Adrenal gland (tissue), 12 donors: ENCODE data around the gene RAD51B. TPM values are rescaled to one million over a fixed set of nuclear protein-coding genes. Genes with fewer than 3 reads are reported as not detected.
A peak's percentile ranks its signal among the peaks of the same experiment; 100 is the strongest.

Experiments
- DNase-seq, 7 donors: peaks; one replicate each; pipeline ENCODE4 v3.0.0-alpha.2; 2019 to 2020
- H3K27ac ChIP-seq, 5 donors: fragments of 200-600 bp; sonication (generic) in 4 of 5; 1 replicate in 3 of 5; 2 replicates in 2 of 5; pipeline versions ENCODE4 v1.5.1 to v1.8.0; 2016 to 2020; ENCODE audit warnings: mild to moderate bottlenecking in 1 of 5
- H3K27me3 ChIP-seq: fragments of 200-600 bp; 2 replicates; pipeline ENCODE4 v1.8.0; 2021
- H3K36me3 ChIP-seq, 2 donors: fragments of 200-600 bp; replicated peaks in 1 of 2; 1 replicate in 1 of 2; 2 replicates in 1 of 2; pipeline versions ENCODE4 v1.5.1 to v1.8.0; 2018 to 2022
- H3K4me1 ChIP-seq, 2 donors: fragments of 200-600 bp; replicated peaks in 1 of 2; 1 replicate in 1 of 2; 2 replicates in 1 of 2; pipeline versions ENCODE4 v1.5.1 to v1.8.0; 2018 to 2021
- H3K4me3 ChIP-seq, 4 donors: fragments of 200-600 bp; sonication (generic) in 3 of 4; one replicate each; pipeline ENCODE4 v1.5.1; 2016 to 2018
- H3K9me3 ChIP-seq, 3 donors: fragments of 200-600 bp; sonication (generic) in 1 of 3; replicated peaks in 1 of 3; 1 replicate in 2 of 3; 2 replicates in 1 of 3; pipeline versions ENCODE4 v1.5.1 to v1.8.0; 2016 to 2021
- CTCF ChIP-seq, 6 experiments: fragments of 450-650 bp in 4 of 6; fragments of 200-600 bp in 2 of 6; sonication (generic) in 1 of 6; IDR thresholded peaks; 1 replicate in 5 of 6; 2 replicates in 1 of 6; pipeline versions ENCODE4 v1.5.1 to v1.8.0; 2016 to 2021; ENCODE audit warnings: antibody characterized with exemption in 6 of 6, mild to moderate bottlenecking in 2 of 6, moderate library complexity in 1 of 6
- POLR2A ChIP-seq, 2 donors: fragments of 450-650 bp; IDR thresholded peaks; one replicate each; pipeline ENCODE4 v1.6.1; 2017; ENCODE audit warnings: antibody characterized with exemption in 2 of 2, mild to moderate bottlenecking in 2 of 2, moderate library complexity in 1 of 2
- WGBS, 4 donors: extraction: QIAGEN DNeasy Blood & Tissue Kit in 2 of 4; methylation state at CpG; one replicate each; pipeline versions ENCODE4 v1.1.5 to v1.1.7; 2013 to 2017; 5-methylcytosine and 5-hydroxymethylcytosine counted together
- intact Hi-C, 2 donors: fragments of 100-400 bp; cut with DNase I; formaldehyde crosslinking; loops; one replicate each; pipeline versions ENCODE4 v1.14.1 to v1.15.0; 2022 to 2023
- polyA plus RNA-seq, 3 donors: library from polyadenylated mRNA; stranded (reverse); fragments of 200-250 nt in 2 of 3; fragments of 350-450 nt in 1 of 3; fragmentation: Illumina TruSeq in 1 of 3; extraction: RNeasy Lipid Tissue Mini Kit (QIAGEN cat#74804) in 1 of 3; gene quantifications; one replicate each; pipeline ENCODE4 v1.2.3, GENCODE V29; 2013 to 2014
- total RNA-seq, 9 donors: library from RNA; depleted of rRNA in 4 of 9; stranded (reverse); fragments of >200 nt in 4 of 9; fragments of 120-200 nt in 1 of 9; fragmentation: NEBNext Ultra II Directional in 1 of 9; extraction: Animal tissue kit (Norgen Biotek cat#: 25700) in 1 of 9; gene quantifications; one replicate each; pipeline versions ENCODE4 v1.1.0 to v1.2.4, GENCODE V29; 2013 to 2023
- donor health status: healthy with polysubstance abuse.
- donor health status: Bipolar disorder and iron deficiency.
- donor health status: DM: yes; HTN: yes; CAD: no.
- donor health status: DM: no; HTN: no; CAD: no.
- donor health status: DM: no; HTN: no; CAD: no.
- donor health status: DM: yes; HTN: yes; CAD: no.

The RAD51B gene
- total and polyA plus RNA-seq, 12 donors: 2.3 to 24.6 (median 12.4) TPM

GRCh38 chr14:68583548-68584280 lies 764.1 kb downstream of the RAD51B start:
- H3K27ac ChIP-seq: no peak overlapping the region
- DNase-seq: no peak
- no peaks in the 10 kb centered on the region for H3K4me1 ChIP-seq
- H3K9me3 ChIP-seq: no peaks in the 10 kb centered on the region
- H3K4me3 ChIP-seq: no peak overlapping the region
- no peaks in the 10 kb centered on the region for H3K27me3 ChIP-seq
- TF ChIP-seq CTCF (IDR thresholded peaks at IDR 0.05) (no peak), POLR2A (IDR thresholded peaks at IDR 0.05) (no peak)
- 73 to 79% (median 77%) methylated on average over 3 to 13 of the region's 13 CpGs for WGBS, 4 donors
- no peaks in the 10 kb centered on the region for H3K36me3 ChIP-seq
- intact Hi-C loops: no loop called here

- WGBS, 4 donors: 94 to 98% (median 96%) methylated on average over 2 to 4 of the region's 4 CpGs
- H3K27me3 ChIP-seq: no peaks in the 10 kb centered on the region
- H3K9me3 ChIP-seq: no peaks in the 10 kb centered on the region
- H3K36me3 ChIP-seq: no peaks in the 10 kb centered on the region
- TF ChIP-seq CTCF (IDR thresholded peaks at IDR 0.05) (no peak), POLR2A (IDR thresholded peaks at IDR 0.05) (no peak)
- intact Hi-C loops: no loop called here
- no peak for DNase-seq
- no peak overlapping the region for H3K4me3 ChIP-seq
- H3K4me1 ChIP-seq: no peaks in the 10 kb centered on the region
- no peak overlapping the region for H3K27ac ChIP-seq
Observed at GRCh38 chr14:68584786-68585185, 765.2 kb downstream of the RAD51B start.

GRCh38 chr14:68585690-68586089 lies 766.1 kb downstream of the RAD51B start:
- Histone ChIP-seq H3K4me1 (no peaks in the 10 kb centered on the region), H3K36me3 (no peaks in the 10 kb centered on the region), H3K9me3 (no peaks in the 10 kb centered on the region), H3K27ac (no peak overlapping the region), H3K4me3 (no peak overlapping the region), H3K27me3 (no peaks in the 10 kb centered on the region)
- WGBS, 4 donors: 78 to 87% (median 80%) methylated on average over 16 of the region's 16 CpGs
- no peak for DNase-seq
- intact Hi-C loops: no loop called here
- TF ChIP-seq POLR2A (IDR thresholded peaks at IDR 0.05) (no peak), CTCF (IDR thresholded peaks at IDR 0.05) (no peak)

GRCh38 chr14:68586896-68587751 lies 767.5 kb downstream of the RAD51B start:
- Histone ChIP-seq H3K4me1 (no peaks in the 10 kb centered on the region), H3K4me3 (no peak overlapping the region), H3K27ac (peak overlapping the region in 1 of 5 donors; percentile 45), H3K36me3 (no peaks in the 10 kb centered on the region), H3K9me3 (no peaks in the 10 kb centered on the region), H3K27me3 (no peaks in the 10 kb centered on the region)
- TF ChIP-seq CTCF (IDR thresholded peaks at IDR 0.05) (no peak), POLR2A (IDR thresholded peaks at IDR 0.05) (no peak)
- DNase-seq: no peak
- intact Hi-C loops: no loop called here
- WGBS, 4 donors: 84 to 91% (median 86%) methylated on average over 13 of the region's 13 CpGs
